GM18508 (cell line): ENCODE measurements around the gene NPPB.
A peak's percentile ranks its signal among the peaks of the same experiment; 100 is the strongest.
"Not testable (repeated sequence)": the region's sequence is repeated elsewhere in the genome, so short reads cannot be mapped to it uniquely, and the experiment has no call there.

ENCODE experiments used
- ATAC-seq: cut with Tn5 transposase; IDR thresholded peaks from one replicate; pipeline ENCODE4 v1.9.1; 2021; ENCODE audit warnings: moderate number of reproducible peaks; ENCODE audit not compliant: insufficient read depth, unreplicated experiment

NPPB gene

DNA sequence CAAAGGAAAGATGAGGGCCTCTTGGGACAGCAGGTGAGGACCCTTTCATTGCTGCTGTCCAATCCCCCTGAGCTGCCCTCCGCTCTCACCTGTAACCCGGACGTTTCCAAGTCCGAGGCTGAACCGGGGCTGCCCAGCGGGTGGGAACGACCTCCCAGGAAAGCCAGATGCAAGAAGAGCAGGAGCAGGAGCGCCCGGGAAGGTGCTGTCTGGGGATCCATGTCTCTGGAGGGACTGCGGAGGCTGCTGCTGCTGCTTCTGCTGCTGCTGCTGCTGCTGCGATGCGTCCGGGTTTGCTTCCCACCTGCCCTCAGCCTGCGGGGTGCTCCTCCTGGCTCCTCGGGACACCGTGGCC, at the start of gene NPPB:
NPPB (minus strand) TSS at position 333 of the 355 bp plus-strand sequence; CDS start at position 221, 112 bp downstream.
- ATAC-seq, result no peak

GRCh38 chr1:11908095-11908675, 49.4 kb upstream of the NPPB start:
- ATAC-seq, result peak; percentile 35

DNA sequence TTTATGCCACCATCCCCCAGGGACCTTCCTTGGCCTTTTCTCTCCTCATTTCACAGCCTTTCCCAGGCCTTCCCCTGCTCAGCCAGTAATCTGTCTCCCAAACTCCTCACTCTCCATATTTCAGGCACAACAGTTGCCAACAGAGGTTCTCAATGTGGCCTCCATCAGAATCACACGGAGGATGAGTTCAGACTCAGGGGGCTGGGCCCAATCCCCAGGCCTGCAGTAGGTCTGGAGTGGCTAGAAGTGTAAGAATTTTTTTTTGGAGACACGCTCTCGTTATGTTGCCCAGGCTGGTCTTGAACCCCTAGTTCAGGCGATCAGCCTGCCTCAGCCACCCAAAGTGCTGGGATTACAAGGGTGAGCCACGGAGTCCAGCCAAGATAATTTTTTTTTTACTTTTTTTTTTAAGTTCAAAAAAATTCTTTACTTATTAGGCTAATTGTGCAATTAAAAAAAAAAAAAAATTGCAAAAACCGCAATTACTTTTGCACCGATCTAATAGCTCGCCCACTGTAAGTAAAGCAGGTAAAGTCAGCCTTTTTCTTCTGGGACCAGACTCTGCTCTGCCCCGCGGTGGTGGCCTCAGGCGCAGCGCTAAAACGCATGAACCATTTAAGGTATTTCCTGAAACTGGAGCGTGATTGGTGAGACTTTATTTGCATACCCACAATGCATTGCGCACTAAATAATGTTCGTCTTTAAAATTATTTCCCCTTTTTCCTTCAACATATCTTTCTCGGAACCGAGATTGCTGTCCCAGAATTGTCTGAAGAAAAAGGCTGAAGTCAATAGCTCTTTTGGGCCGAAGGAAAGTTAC, 48.7 kb upstream of the NPPB start:
- ATAC-seq, result peak; percentile 25

GRCh38 chr1:11906870-11907269, 48.1 kb upstream of the NPPB start:
- no peak for ATAC-seq

- ATAC-seq, result no peak
Measured at GRCh38 chr1:11904978-11905377, 46.2 kb upstream of the NPPB start.

- ATAC-seq, result not testable (repeated sequence)
Measured at GRCh38 chr1:11904156-11904555, 45.4 kb upstream of the NPPB start.

DNA sequence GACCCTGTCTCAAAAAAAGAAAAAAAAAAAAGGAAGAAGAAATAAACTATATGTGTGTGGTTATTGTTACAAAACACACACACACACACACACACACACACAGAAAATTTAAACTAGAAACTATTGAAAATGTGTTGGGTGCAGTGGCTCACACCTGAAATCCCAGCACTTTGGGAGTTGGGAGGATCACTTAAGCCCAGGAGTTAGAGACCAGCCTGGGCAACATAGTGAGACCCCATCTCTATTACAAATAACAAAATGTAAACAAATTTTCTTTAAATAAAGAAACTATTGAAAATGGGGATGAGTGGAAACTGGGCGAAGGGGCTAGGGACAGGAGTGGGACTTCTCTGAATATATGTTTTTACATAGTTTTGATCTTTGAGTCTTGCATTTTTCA, 44.5 kb upstream of the NPPB start:
- ATAC-seq, result no peak

- ATAC-seq, result not testable (repeated sequence)
Measured at GRCh38 chr1:11901446-11901845, 42.7 kb upstream of the NPPB start.

- no peak for ATAC-seq
Measured at GRCh38 chr1:11898831-11899467, 40.2 kb upstream of the NPPB start.

GRCh38 chr1:11898086-11898785, 39.5 kb upstream of the NPPB start:
- ATAC-seq, result no peak

GRCh38 chr1:11894501-11894900, 35.8 kb upstream of the NPPB start:
- ATAC-seq, result not testable (repeated sequence)

DNA sequence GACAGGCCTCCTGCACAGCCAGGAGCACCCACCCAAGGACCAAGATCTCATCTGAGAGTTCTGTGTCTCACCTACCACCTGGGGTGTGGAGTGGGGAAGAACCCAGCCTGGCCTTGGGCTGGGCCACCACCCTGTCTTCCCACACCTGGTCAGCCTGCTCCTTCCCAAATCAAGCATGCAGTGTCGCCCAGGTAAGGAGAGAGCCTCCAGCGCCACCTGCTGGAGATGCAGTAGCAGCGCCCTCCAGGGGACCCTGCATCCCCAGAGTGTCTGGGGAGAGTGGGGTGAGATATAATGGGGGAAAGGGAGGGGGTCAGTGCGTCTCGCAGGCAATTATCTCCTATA, 35.1 kb upstream of the NPPB start:
- ATAC-seq, result no peak

- ATAC-seq, result no peak
Measured at GRCh38 chr1:11891433-11892186, 32.9 kb upstream of the NPPB start.

DNA sequence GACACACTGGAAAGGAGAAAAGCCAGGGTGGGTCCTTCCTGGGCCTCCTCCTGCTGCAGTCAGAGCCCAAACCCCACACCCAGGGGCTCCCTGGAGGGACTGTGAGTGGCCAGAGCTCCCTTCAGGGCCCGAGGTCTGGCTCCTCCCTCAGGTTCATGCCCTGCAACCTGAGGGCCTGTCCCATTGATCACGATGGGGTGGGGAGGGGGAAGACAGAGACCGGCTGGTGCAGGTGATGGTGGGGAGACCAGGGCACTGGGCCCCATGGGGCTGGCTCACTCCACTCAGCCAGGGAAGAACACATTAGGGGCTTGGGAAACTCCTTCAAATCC, 30.1 kb upstream of the NPPB start:
- no peak for ATAC-seq

DNA sequence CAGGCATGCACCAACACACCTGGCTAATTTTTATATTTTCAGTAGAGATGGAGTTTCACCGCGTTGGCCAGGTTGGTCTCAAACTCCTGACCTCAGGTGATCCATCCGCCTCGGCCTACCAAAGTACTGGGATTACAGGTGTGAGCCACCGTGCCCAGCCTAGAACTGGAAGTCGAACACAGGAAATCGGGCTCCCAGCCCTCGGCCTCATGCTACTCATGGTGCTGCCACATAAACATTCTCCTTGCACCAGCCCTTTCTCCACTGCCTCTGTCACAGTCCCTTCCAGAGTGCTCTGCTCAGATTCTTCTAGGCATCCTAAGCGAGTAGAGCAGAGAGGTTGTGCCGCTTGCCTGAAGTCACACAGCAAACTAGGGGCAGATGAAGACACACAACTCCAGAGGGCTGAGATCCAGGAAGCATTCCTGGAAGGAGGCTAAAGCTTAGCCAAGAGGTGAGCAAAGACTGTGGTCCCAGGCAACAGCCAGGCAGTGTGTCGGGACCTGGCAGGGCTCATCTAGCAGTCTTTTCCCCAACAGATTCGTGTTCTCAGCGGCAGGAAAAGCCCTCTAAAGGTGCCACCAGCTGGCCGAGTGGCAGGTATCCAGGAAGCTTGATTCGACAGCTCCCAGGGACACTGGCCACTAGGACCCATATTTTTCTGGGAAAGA, 29.6 kb upstream of the NPPB start:
- ATAC-seq, result no peak

DNA sequence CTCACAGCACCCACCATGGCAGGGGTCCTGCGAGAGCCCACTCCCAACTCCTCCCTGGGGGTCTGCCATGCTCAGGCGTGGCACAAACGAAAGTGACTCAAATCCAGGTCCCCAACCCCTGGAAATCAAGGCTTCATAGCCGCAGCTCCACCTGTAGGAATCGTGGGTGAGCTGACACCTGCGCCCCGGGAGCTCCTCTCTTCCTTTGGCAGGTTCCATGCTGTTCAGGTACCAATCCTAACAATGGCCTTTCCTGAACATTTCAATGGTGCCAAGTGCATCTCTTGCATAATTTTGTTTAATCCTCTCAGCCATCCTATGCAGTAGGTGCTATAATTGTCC, 28.9 kb upstream of the NPPB start:
- no peak for ATAC-seq

DNA sequence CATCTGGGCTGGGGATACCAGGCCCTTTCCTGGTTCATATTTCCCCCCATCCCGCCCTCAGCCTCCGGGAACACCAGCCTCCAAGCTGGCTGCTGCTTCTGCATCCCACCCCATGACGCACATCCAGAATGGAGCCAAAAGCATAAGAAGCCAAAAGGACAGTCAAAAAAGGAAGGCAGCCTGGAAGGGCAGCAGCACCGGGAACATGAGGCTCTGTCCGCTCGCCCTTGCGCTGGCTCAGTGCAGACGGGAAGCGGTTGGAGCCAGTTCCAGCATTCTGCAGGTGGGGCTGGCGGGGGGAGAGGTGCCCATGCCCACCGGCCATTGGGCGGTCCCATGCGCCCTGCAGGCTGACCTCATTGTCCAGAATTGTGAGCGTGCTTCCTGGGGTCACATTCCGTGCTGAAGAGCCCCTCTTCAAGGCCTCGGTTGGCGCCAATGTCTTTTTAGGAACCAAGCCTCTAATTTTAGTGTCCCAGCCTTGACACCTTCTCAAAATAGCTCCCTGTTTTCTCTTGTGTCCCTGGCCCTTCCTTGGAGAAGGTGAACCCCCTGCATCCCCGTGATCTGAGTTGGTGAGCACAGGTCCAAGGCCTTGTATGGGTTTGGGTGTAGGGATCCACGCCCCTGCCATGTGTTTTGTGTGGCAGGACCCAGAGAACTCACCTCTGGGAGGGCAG, 28.4 kb upstream of the NPPB start:
- no peak for ATAC-seq

- no peak for ATAC-seq
Measured at GRCh38 chr1:11885916-11886315, 27.2 kb upstream of the NPPB start.

DNA sequence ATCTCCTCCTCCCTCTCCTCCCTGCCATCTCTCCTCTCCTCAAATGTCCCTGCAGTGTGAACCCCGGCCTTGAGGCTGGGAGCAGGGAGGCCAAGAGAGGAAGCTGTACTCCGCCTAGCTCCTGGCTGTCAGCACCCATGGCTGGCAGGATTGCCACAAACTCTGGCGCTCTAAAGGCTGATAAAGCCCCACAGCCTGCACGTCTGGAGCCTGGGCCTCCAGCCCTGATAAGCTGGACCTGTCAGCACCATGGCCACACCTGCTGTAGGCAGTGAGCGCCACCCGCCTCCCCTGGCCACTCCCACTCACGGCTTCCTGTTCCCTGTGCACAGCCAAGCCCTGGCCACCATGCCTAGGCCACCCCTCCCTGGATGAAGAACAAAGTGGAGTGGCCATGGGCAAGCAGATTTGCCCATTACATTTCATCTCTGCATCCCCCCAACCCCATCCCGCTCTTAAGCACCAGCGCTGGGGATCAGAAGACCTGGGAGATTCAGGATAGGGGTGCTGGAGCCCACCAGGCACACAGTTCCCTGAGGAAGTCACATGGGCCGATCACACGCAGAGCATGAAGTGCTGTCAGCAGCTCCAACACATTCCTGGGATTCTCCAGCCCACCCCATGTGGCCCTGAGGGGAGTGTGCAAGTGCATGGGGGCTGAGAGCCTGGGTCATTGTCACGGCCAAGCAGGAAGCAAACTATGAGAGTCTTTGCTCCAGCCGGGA, 24.2 kb upstream of the NPPB start:
- no peak for ATAC-seq
